Cardiac fibroblast (primary cell): Measurements from ENCODE around the gene RHBDL2.
"Not testable (repeated sequence)": the region's sequence is repeated elsewhere in the genome, so short reads cannot be mapped to it uniquely, and the experiment has no call there.

Experiments used
- DNase-seq, 2 donors: peaks; one replicate each; pipeline versions ENCODE4 v3.0.0 to v3.0.0-alpha.2; 2010; ENCODE audit warnings: low read depth in 2 of 2
- H3K4me3 ChIP-seq, 2 donors: replicated peaks in 1 of 2; 1 replicate in 1 of 2; 2 replicates in 1 of 2; pipeline ENCODE4 v1.5.1; 2011; ENCODE audit warnings: low read depth in 2 of 2, low read length in 2 of 2, mild to moderate bottlenecking in 2 of 2, moderate library complexity in 1 of 2
- TF ChIP-seq, protein P1 (sequence below): IDR thresholded peaks from one replicate; pipeline ENCODE4 v1.5.1; 2011; ENCODE audit warnings: low read depth, mild to moderate bottlenecking, low read length, inconsistent platforms

The RHBDL2 gene

DNA sequence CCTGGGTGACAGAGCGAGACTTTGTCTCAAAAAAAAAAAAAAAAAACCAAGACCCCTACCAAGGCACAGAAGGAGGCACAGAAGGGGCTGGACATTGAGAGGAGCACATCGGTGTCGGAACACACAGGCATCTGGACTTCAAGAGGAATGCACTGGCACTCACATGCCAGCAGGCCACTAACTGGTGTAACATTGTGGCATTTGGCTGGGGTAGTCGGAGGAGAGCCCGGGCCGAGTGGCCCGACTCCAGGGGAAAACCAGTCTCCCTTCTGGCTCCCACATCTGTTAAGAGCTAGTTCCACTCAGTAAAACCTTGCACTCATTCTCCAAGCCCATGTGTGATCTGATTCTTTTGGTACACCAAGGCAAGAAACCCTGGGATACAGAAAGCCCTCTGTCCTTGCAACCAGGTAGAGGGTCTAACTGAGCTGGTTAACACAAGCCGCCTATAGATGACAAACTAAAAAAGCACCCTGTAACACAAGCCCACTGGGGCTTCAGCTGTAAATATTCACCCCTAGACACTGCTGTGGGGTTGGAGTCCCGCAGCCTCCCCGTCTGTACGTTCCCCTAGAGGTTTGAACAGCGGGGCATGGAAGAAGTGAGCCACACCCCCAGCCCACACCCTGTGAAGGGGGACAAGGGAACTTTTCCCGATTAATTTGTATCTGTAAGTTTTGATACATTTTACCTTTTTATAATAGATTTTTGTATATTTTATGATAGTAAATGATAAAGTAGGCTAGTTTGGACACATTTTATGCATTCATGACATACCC is 32.2 kb upstream of the RHBDL2 start:
- no peak for DNase-seq
- H3K4me3 ChIP-seq = no peak overlapping the region
- TF ChIP-seq, protein P1, sequence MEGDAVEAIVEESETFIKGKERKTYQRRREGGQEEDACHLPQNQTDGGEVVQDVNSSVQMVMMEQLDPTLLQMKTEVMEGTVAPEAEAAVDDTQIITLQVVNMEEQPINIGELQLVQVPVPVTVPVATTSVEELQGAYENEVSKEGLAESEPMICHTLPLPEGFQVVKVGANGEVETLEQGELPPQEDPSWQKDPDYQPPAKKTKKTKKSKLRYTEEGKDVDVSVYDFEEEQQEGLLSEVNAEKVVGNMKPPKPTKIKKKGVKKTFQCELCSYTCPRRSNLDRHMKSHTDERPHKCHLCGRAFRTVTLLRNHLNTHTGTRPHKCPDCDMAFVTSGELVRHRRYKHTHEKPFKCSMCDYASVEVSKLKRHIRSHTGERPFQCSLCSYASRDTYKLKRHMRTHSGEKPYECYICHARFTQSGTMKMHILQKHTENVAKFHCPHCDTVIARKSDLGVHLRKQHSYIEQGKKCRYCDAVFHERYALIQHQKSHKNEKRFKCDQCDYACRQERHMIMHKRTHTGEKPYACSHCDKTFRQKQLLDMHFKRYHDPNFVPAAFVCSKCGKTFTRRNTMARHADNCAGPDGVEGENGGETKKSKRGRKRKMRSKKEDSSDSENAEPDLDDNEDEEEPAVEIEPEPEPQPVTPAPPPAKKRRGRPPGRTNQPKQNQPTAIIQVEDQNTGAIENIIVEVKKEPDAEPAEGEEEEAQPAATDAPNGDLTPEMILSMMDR = no peak

GRCh38 chr1:38973145-38973544 is 31.5 kb upstream of the RHBDL2 start:
- not testable (repeated sequence) for H3K4me3 ChIP-seq, DNase-seq

DNA sequence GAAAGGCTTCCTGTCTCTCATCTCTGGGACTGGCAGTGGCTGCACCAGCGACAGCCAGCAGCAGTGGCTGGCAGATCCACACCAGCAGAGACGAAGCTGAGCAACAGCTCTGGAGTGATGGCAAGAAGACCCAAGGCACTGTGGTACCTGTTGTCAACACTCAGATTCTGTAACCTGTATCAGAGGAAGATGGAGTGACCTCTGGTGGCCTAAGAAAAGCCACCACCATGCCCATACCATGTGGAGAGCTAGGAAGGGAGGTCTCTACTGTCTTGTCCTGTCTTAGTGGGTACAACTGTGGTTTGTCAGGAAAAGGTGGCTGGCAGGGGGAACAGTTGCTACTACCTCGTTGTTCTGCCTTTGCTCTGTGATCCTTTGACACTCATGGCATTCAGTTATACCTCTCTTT is 22.5 kb upstream of the RHBDL2 start:
- H3K4me3 ChIP-seq = no peak overlapping the region
- TF ChIP-seq, protein P1 = peak; percentile 7
- DNase-seq = no peak

DNA sequence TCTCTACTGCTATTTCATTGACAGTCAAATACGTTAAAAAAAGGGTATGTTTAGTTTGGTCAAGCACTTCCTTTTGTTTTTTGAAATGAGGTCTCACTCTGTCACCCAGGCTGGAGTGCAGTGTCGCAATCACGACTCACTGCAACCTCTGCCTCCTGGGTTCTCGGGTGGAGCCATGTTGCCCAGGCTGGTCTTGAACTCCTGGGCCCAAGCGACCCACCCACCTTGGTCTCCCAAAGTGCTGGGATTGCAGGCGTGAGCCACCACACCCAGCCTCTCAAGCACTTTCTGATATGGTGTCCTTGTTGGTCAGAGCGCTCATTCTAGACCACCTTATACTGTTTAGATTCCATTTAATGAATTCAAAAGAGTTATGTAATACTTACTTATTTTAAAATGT is 20.9 kb upstream of the RHBDL2 start:
- peak in 1 of 2 donors; percentile 60 for DNase-seq
- no peak overlapping the region for H3K4me3 ChIP-seq

DNA sequence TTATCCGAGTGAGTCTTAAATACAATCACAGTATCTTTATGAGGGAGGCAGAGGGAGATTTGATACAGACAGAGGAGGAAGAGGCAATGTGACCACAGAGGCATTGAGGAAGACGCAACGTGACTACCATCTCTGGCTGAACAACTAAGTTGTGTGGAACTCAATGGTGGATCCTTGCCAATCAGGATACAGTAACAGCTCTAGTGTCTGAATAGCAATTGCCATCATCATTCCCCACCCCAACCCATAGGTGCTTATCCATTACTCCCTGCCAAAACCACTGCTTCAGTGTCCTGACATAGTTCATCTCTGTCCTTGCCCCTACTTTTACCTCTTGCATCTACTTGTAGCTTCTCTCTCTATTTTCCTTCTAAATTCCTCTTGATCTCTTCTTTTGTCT is 20.5 kb upstream of the RHBDL2 start:
- H3K4me3 ChIP-seq = no peak overlapping the region
- TF ChIP-seq, protein P1 = no peak
- DNase-seq = peak; percentile 47 to 87

More for the DNA sequence above, 20.9 kb upstream of the RHBDL2 start:
- TF ChIP-seq, protein P1 = no peak

GRCh38 chr1:38958967-38959366 is 17.3 kb upstream of the RHBDL2 start:
- no peak overlapping the region for H3K4me3 ChIP-seq
- peak; percentile 49 to 66 for DNase-seq
- TF ChIP-seq, protein P1 = no peak

- TF ChIP-seq, protein P1 = no peak
Measured at GRCh38 chr1:38953433-38953860, 11.8 kb upstream of the RHBDL2 start.

More at GRCh38 chr1:38953433-38953860, 11.8 kb upstream of the RHBDL2 start:
- no peak overlapping the region for H3K4me3 ChIP-seq
- no peak for DNase-seq
